Mucosa of descending colon (tissue), 3 donors: Measurements from ENCODE around the gene CDC42BPG. TPM values are rescaled to one million over a fixed set of nuclear protein-coding genes. Genes with fewer than 3 reads are reported as not detected.

Experiments used
- ATAC-seq: fragments of 200-7000 bp; cut with Tn5 transposase; one replicate; pipeline ENCODE4 v1.9.1; 2020; ENCODE audit warnings: mild to moderate bottlenecking, moderate library complexity
- DNase-seq, 3 donors: peaks; one replicate each; pipeline ENCODE4 v3.0.0-alpha.2; 2020
- H3K36me3 ChIP-seq: fragments of 200-600 bp; one replicate; pipeline ENCODE4 v1.8.0; 2021; ENCODE audit warnings: low read depth, mild to moderate bottlenecking
- H3K4me1 ChIP-seq: fragments of 200-600 bp; one replicate; pipeline ENCODE4 v1.8.0; 2021; ENCODE audit warnings: low read depth, mild to moderate bottlenecking
- H3K4me3 ChIP-seq: fragments of 200-600 bp; one replicate; pipeline ENCODE4 v1.8.0; 2021; ENCODE audit warnings: mild to moderate bottlenecking
- H3K9me3 ChIP-seq: fragments of 200-600 bp; one replicate; pipeline ENCODE4 v1.8.0; 2021; ENCODE audit warnings: mild to moderate bottlenecking
- intact Hi-C, 2 donors: fragments of 100-400 bp; cut with DNase I in 1 of 2; cut with micrococcal nuclease in 1 of 2; formaldehyde crosslinking; loops; one replicate each; pipeline versions ENCODE4 v1.11.0 to v1.11.1; 2022; cut with DNase I, micrococcal nuclease
- total RNA-seq, 3 donors: library from RNA; stranded (reverse); fragmentation: NEBNext Ultra II Directional in 2 of 3; extraction: Animal tissue kit (Norgen Biotek cat#: 25700) in 2 of 3; gene quantifications; one replicate each; pipeline versions ENCODE4 v1.2.1 to v1.2.4, GENCODE V29; 2021 to 2023
- TF ChIP-seq, protein P1 (sequence below): fragments of 200-600 bp; IDR thresholded peaks from one replicate; pipeline ENCODE4 v1.8.0; 2022; ENCODE audit warnings: antibody characterized with exemption, mild to moderate bottlenecking
- donor health status: DM: no; HTN: no; CAD: no; lungs with moderate emphysema.
- donor health status: DM: no; HTN: no; CAD: no.
- donor health status: DM: no; HTN: yes; CAD: no.

Gene CDC42BPG
- total RNA-seq, 3 donors from 2014 or later: 24.3 to 73.1 (median 32.3) TPM

- ATAC-seq (no peak), DNase-seq (peak in 1 of 3 donors; percentile 48)
- Histone ChIP-seq H3K4me1 (peaks cover 7% of the 10 kb centered on the region), H3K36me3 (peaks cover 2% of the 10 kb centered on the region), H3K4me3 (no peak overlapping the region), H3K9me3 (no peaks in the 10 kb centered on the region)
- intact Hi-C loops: no loop called here
- TF ChIP-seq, protein P1, sequence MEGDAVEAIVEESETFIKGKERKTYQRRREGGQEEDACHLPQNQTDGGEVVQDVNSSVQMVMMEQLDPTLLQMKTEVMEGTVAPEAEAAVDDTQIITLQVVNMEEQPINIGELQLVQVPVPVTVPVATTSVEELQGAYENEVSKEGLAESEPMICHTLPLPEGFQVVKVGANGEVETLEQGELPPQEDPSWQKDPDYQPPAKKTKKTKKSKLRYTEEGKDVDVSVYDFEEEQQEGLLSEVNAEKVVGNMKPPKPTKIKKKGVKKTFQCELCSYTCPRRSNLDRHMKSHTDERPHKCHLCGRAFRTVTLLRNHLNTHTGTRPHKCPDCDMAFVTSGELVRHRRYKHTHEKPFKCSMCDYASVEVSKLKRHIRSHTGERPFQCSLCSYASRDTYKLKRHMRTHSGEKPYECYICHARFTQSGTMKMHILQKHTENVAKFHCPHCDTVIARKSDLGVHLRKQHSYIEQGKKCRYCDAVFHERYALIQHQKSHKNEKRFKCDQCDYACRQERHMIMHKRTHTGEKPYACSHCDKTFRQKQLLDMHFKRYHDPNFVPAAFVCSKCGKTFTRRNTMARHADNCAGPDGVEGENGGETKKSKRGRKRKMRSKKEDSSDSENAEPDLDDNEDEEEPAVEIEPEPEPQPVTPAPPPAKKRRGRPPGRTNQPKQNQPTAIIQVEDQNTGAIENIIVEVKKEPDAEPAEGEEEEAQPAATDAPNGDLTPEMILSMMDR: no peak
Observed at GRCh38 chr11:64839887-64840782, 4.3 kb downstream of the CDC42BPG start.

- Histone ChIP-seq H3K9me3 (no peaks in the 10 kb centered on the region), H3K4me3 (no peak overlapping the region), H3K4me1 (peaks cover 7% of the 10 kb centered on the region), H3K36me3 (peaks cover 2% of the 10 kb centered on the region)
- ATAC-seq (no peak), DNase-seq (no peak)
- TF ChIP-seq, protein P1: no peak
- intact Hi-C loops: no loop called here
Observed at GRCh38 chr11:64839335-64839734, 5.1 kb downstream of the CDC42BPG start.

DNA sequence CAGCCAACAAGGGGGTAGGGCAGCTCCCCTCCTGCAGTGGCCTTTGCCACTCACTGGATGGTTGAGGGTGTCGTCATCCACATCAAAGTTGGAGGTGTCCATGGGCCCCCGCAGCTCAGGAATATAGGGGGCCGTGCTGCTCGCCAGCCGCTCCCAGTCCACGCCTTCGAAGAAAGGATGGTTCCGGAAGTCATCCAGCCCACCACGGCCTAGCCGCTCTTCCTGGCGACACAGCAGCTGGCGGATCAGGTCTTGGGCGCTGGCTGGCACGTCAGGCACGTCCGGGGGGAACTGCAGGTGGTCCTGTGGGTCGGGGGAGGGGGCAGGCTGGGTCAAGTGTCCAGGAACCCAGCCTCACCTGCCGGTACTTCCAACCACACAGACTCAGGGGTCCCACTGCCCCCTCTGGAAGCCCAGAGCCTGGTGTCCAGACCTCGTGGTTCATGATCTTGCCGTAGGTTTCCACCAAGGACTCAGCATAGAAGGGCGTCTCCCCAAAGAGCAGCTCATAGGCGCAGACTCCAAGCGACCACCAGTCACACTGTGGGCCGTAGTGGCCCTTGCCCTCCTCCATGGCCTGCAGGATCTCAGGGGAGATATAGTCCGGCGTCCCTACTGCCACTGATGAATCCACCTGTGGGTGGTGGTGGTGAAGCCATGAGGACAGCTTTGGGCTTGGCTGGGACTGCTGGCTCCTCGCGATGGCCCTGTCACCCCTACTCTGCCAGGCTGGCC lies 5.7 kb downstream of the CDC42BPG start:
- Histone ChIP-seq H3K4me1 (peaks cover 7% of the 10 kb centered on the region), H3K36me3 (peaks cover 2% of the 10 kb centered on the region), H3K4me3 (no peak overlapping the region), H3K9me3 (no peaks in the 10 kb centered on the region)
- DNase-seq: no peak
- ATAC-seq: no peak
- intact Hi-C loops: no loop called here
- TF ChIP-seq, protein P1: no peak

DNA sequence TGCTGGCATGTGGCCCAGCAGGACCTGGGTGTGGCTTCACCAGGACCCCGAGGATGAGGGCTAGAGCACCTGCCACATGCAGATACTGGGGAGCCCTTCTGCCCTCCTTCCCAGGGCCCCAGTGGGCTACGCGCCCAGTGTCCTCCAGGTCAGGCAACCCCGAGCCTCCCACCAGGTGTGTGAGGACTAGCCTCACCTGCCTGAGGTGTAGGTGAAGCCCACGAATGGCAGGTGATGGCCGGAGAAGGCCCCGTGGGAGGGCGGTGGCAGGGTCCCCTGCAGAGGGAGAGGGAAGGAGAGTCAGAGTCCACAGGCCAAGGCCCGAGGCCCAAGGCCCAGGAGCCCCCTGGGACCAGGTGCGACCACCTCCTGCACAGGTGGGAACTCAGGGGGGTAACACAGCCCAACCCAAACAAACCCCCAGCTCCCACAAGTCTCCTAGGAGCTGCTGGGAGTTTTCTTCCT lies 6.5 kb downstream of the CDC42BPG start:
- DNase-seq (no peak), ATAC-seq (no peak)
- H3K4me3 ChIP-seq: no peak overlapping the region
- peaks cover 6% of the 10 kb centered on the region for H3K4me1 ChIP-seq
- H3K9me3 ChIP-seq: no peaks in the 10 kb centered on the region
- intact Hi-C loops: no loop called here
- TF ChIP-seq, protein P1: no peak
- peaks cover 2% of the 10 kb centered on the region for H3K36me3 ChIP-seq

GRCh38 chr11:64836448-64837072 lies 7.9 kb downstream of the CDC42BPG start:
- H3K36me3 ChIP-seq: peaks cover 2% of the 10 kb centered on the region
- no peak for ATAC-seq
- TF ChIP-seq, protein P1: no peak

More at GRCh38 chr11:64836448-64837072, 7.9 kb downstream of the CDC42BPG start:
- Histone ChIP-seq H3K4me3 (no peak overlapping the region), H3K4me1 (no peaks in the 10 kb centered on the region), H3K9me3 (no peaks in the 10 kb centered on the region)
- intact Hi-C loops: no loop called here
- DNase-seq: no peak
